Cardiac muscle cell (in vitro differentiated cells and primary cell): Measurements from ENCODE around the gene MCF2. TPM values are rescaled to one million over a fixed set of nuclear protein-coding genes. Genes with fewer than 3 reads are reported as not detected.

Source experiments
- DNase-seq, 2 donors: peaks; one replicate each; pipeline versions ENCODE4 v3.0.0 to v3.0.0-alpha.2; 2010 to 2017; ENCODE audit warnings: low read depth in 1 of 2, low spot score in 1 of 2
- H3K27ac ChIP-seq: fragments of 200-600 bp; sonication (generic); 2 replicates; pipeline ENCODE4 v1.5.1; 2016
- H3K27me3 ChIP-seq: fragments of 200-600 bp; sonication (generic); 2 replicates; pipeline ENCODE4 v1.6.0; 2016; ENCODE audit warnings: control low read depth
- H3K36me3 ChIP-seq: fragments of 200-600 bp; sonication (generic); 2 replicates; pipeline ENCODE4 v1.5.1; 2016; ENCODE audit warnings: control low read depth
- H3K4me1 ChIP-seq: fragments of 200-600 bp; sonication (generic); 2 replicates; pipeline ENCODE4 v1.8.1; 2017; ENCODE audit warnings: low read depth, mild to moderate bottlenecking, mixed run types
- H3K4me3 ChIP-seq: fragments of 200-600 bp; sonication (generic); 2 replicates; pipeline ENCODE4 v1.5.1; 2016; ENCODE audit warnings: mild to moderate bottlenecking
- H3K9me3 ChIP-seq: fragments of 200-600 bp; sonication (generic); 2 replicates; pipeline ENCODE4 v1.5.1; 2017; ENCODE audit warnings: low read depth, mild to moderate bottlenecking, control low read depth
- polyA plus RNA-seq: library from polyadenylated mRNA; unstranded; fragments of >200 nt; fragmentation: Nextera tagmentation; extraction: Ambion mirVana; gene quantifications from 2 replicates; pipeline ENCODE4 v1.2.1, GENCODE V29; 2016
- total RNA-seq: library from RNA; depleted of rRNA; stranded (reverse); fragments of >200 nt; gene quantifications from 2 replicates; pipeline ENCODE4 v1.2.3, GENCODE V29; 2016
- TF ChIP-seq, protein P1 (sequence below): IDR thresholded peaks from 2 replicates; pipeline ENCODE4 v1.5.1; 2012; ENCODE audit warnings: low read depth, mild to moderate bottlenecking, low read length

Gene MCF2
- total and polyA plus RNA-seq, 2 experiments from 2014 or later = 0.18 TPM; not detected in 1

DNA sequence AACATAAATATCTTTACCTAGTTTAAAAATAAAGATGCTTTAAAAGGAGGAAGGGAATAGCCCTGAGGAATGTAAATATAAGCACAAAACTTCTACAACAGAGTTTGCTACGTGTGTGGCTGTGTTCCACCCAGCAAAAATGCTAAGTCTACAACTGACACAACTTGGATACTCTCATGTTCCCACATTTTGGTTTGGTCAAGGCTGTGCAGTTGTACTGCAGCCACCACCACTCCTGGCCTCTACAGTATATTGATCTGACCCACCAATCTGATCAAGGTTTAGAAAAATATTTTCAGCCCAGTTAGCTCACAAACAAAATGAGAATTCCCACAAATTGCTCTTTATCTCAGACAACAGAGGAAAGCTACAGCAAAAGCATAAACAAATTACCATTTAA, 165.3 kb downstream of the MCF2 start:
- TF ChIP-seq, protein P1, sequence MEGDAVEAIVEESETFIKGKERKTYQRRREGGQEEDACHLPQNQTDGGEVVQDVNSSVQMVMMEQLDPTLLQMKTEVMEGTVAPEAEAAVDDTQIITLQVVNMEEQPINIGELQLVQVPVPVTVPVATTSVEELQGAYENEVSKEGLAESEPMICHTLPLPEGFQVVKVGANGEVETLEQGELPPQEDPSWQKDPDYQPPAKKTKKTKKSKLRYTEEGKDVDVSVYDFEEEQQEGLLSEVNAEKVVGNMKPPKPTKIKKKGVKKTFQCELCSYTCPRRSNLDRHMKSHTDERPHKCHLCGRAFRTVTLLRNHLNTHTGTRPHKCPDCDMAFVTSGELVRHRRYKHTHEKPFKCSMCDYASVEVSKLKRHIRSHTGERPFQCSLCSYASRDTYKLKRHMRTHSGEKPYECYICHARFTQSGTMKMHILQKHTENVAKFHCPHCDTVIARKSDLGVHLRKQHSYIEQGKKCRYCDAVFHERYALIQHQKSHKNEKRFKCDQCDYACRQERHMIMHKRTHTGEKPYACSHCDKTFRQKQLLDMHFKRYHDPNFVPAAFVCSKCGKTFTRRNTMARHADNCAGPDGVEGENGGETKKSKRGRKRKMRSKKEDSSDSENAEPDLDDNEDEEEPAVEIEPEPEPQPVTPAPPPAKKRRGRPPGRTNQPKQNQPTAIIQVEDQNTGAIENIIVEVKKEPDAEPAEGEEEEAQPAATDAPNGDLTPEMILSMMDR = no peak
- Histone ChIP-seq H3K4me1 (no peaks in the 10 kb centered on the region), H3K4me3 (no peak overlapping the region), H3K27me3 (no peaks in the 10 kb centered on the region), H3K27ac (no peak overlapping the region), H3K36me3 (no peaks in the 10 kb centered on the region), H3K9me3 (no peaks in the 10 kb centered on the region)
- no peak for DNase-seq

GRCh38 chrX:139538907-139539790, 168.8 kb downstream of the MCF2 start:
- Histone ChIP-seq H3K9me3 (no peaks in the 10 kb centered on the region), H3K4me1 (no peaks in the 10 kb centered on the region), H3K4me3 (no peak overlapping the region), H3K27ac (no peak overlapping the region), H3K27me3 (no peaks in the 10 kb centered on the region), H3K36me3 (no peaks in the 10 kb centered on the region)
- TF ChIP-seq, protein P1 = no peak
- no peak for DNase-seq

DNA sequence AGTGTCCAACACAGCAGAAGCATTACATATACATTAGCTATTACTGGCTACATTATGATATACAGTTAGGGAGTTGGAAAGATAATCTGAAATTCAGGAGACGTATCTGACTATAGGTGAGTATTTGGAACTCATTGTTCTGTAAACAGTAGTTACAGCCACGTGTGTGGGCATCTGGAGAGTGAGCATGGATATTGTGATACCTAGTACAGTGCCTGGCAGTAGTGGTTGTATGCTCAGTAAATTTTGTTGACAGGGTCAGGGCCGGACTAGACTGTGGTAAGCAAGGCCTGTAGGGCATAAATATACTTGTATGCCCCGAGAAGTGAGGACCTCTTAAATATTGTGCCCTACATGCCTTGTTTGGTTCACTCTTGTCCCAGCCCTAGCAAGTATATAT, 174.5 kb downstream of the MCF2 start:
- no peak for DNase-seq

DNA sequence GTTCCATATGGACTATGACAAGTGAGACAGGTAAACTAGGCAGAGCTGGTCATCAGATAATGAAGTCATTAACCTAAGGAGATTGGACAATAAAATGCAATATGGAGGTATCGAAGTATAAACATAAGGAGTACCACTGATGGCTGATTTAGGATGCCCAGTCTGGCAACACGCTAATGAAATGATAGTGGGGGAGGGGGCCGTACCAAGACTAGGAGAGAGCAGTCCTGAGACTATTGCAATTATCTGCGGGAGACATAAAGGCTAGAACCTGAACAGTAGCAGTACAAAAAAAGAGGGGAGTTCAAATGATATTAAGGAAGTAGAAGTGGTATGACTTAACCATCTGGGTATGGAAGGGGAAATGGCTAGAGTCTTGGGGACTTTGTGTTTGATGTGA, 175.1 kb downstream of the MCF2 start:
- TF ChIP-seq, protein P1 = no peak
- Histone ChIP-seq H3K36me3 (no peaks in the 10 kb centered on the region), H3K4me3 (no peak overlapping the region), H3K9me3 (no peaks in the 10 kb centered on the region), H3K4me1 (no peaks in the 10 kb centered on the region), H3K27ac (no peak overlapping the region), H3K27me3 (no peaks in the 10 kb centered on the region)
- DNase-seq = no peak

More for the DNA sequence above, 174.5 kb downstream of the MCF2 start:
- no peaks in the 10 kb centered on the region for H3K36me3 ChIP-seq
- H3K9me3 ChIP-seq = no peaks in the 10 kb centered on the region
- no peak overlapping the region for H3K27ac ChIP-seq
- H3K27me3 ChIP-seq = no peaks in the 10 kb centered on the region
- TF ChIP-seq, protein P1 = no peak
- no peak overlapping the region for H3K4me3 ChIP-seq
- no peaks in the 10 kb centered on the region for H3K4me1 ChIP-seq

Other genes starting within 250 kb of the MCF2 start
- gene F9, start 177.4 kb downstream of the MCF2 start, total RNA-seq = not detected in 2 replicates
- not detected in 2 replicates for gene F9, start 177.4 kb downstream of the MCF2 start, polyA plus RNA-seq
- 10.6 and 17.1 TPM in 2 replicates for gene ATP11C, start 224.9 kb upstream of the MCF2 start, total RNA-seq
- gene ATP11C, start 224.9 kb upstream of the MCF2 start, polyA plus RNA-seq = 7.4 and 11.4 TPM in 2 replicates